ENCODE measurements around the gene EPC2. TPM values are rescaled to one million over a fixed set of nuclear protein-coding genes. Genes with fewer than 3 reads are reported as not detected.

EPC2 gene
- total RNA-seq, 1 donor from 2014 or later = 16.4 TPM

- ATAC-seq = no peak
Measured at GRCh38 chr2:148814860-148815419, 170.4 kb downstream of the EPC2 start.

GRCh38 chr2:148816176-148816575, 171.6 kb downstream of the EPC2 start:
- ATAC-seq = no peak

GRCh38 chr2:148817210-148817708, 172.7 kb downstream of the EPC2 start:
- no peak for ATAC-seq

- no peak for ATAC-seq
Measured at GRCh38 chr2:148819019-148819585, 174.6 kb downstream of the EPC2 start.

- no peak for ATAC-seq
Measured at GRCh38 chr2:148824190-148824589, 179.6 kb downstream of the EPC2 start.

- ATAC-seq = no peak
Measured at GRCh38 chr2:148826791-148827190, 182.2 kb downstream of the EPC2 start.

- ATAC-seq = no peak
Measured at GRCh38 chr2:148828941-148829340, 184.4 kb downstream of the EPC2 start.

GRCh38 chr2:148829618-148830017, 185.1 kb downstream of the EPC2 start:
- ATAC-seq = no peak

GRCh38 chr2:148832637-148833036, 188.1 kb downstream of the EPC2 start:
- ATAC-seq = no peak

Other genes with a start within 250 kb of the EPC2 start
- 0.08 TPM for gene KIF5C, start 230.5 kb downstream of the EPC2 start, total RNA-seq